Kidney capillary endothelial cell (primary cell): ENCODE results near the gene ALKBH1.
"Not testable (repeated sequence)": the region's sequence is repeated elsewhere in the genome, so short reads cannot be mapped to it uniquely, and the experiment has no call there.

Experiments
- DNase-seq: peaks from one replicate; pipeline ENCODE4 v3.0.0-alpha.2; 2018; ENCODE audit warnings: low spot score

Gene ALKBH1

DNA sequence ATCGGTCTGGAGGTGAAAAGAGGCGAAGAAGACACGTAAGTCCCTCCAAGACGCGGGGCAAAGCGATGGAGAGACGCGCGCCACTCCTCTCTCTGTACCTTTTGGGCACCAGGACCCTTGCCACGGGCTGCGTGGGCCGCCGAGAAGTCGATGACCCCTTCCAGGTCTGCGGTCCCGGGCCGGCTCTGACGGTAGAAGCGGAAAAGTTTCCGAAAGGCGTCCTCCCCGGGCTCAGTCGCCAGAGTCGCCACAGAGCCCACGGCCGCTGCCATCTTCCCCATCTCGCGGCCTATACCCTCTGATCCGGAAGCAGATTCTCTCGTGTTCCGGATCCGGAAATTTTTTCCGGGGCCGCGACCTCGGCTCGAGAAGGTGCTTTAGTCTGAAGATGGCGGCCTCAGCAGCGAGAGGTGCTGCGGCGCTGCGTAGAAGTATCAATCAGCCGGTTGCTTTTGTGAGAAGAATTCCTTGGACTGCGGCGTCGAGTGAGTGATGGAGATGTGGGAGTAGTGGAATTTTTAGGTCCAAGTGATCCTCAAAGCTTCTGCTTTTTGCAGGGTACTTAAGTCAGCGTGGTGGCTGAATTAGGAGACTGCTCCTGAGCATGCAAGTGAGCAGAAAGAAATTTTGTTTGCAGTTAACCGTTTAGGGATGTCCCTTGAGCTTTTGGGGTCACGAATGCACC, at the start of gene ALKBH1, which contains the start of gene SLIRP:
TSS of gene ALKBH1 (minus strand) at position 300 of the 685 bp plus-strand sequence. CDS start at position 281, 19 bp downstream.
TSS of gene SLIRP (plus strand) at position 380 of the 685 bp plus-strand sequence. CDS start at position 389, 9 bp downstream.
- DNase-seq: peak; percentile 85

DNA sequence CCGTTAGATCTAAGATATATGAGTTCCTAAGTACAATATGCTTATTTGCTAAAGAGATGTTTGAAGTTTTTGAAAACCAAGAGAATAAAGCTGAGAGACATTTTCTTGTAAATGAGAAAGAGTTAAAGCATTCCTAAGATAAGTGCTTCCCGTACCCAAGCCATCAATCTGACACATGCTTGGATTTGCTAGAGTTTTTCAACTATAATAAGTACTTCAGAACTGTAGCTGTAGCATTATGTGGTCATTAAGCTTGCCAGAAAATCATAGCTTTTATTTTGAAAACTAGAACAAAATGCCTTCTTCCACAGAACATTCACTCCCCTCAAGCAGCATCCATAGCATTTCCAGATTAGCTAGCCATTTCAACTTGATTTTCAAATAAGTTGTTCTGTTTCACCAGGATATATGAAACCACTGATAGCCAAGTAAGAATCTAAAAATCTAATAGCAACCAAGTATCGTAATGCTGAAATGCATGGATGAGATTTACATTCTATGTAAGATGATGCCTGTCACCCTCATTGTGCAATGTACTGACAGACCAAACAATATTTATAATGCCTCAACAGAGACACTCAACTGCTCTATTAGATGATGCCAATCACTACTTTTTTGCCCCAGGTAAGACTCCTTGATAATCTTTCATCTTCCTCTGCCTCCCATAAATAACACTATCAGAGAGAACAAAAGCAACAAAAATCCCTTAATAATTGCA, 45.1 kb upstream of the ALKBH1 start:
- DNase-seq: no peak

DNA sequence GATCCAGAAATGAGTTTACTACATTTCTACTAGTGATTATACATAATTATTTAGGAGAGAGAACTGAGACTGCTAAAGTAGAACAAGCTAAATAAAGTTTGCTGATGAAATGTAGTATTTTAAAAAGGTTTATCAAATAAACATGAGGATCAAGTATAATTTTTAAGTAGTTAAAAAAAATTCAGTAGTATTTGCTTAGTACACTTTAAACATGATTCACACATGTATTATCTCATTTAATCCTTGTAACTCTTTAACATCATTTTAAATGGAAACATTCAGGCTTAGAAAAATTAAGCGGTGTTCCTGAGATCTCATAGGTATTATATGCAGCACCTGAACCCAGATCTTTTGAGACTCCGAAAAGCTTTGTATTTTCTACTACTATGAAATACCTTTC, 44.4 kb upstream of the ALKBH1 start:
- DNase-seq: no peak

DNA sequence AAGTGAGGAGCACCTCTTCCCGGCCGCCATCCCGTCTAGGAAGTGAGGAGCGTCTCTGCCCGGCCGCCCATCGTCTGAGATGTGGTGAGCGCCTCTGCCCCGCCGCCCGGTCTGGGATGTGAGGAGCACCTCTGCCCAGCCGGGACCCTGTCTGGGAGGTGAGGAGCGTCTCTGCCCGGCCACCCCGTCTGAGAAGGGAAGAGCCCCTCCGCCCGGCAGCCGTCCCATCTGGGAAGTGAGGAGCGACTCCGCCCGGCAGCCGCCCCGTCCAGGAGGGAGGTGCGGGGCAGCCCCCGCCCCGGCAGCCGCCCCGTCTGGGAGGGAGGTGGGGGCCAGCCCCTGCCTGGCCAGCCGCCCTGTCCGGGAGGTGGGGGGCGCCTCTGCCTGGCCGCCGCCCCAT, 39.6 kb upstream of the ALKBH1 start:
- not testable (repeated sequence) for DNase-seq

DNA sequence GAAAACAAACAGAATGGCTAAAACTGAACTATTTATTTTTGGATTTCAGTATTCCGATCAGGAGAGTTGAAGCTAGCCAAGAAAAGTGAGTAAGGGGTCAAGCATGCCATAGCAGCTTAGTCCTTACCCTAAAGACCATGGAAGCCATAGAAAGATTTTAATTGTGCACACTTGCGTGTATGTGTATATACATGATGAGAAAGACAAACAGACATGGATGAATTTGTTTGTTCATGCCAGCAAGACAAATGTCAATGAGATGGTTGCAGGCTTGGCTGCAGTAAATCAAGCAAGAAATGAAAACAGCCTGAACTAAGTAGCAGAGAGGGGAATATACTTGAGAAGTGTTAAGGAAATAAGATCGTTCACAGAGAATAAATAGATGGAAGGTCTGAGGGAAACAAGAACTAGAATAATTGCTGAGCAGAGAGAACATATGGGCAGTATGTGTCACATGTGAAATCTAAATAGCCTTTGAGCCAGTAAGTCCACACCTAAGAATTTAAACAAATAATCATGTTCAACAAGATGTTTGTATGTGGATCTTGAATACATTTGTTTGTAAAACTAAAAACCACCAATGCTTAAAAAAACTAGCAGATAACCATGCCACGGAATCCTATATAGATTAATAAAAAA, 38.4 kb upstream of the ALKBH1 start:
- no peak for DNase-seq

DNA sequence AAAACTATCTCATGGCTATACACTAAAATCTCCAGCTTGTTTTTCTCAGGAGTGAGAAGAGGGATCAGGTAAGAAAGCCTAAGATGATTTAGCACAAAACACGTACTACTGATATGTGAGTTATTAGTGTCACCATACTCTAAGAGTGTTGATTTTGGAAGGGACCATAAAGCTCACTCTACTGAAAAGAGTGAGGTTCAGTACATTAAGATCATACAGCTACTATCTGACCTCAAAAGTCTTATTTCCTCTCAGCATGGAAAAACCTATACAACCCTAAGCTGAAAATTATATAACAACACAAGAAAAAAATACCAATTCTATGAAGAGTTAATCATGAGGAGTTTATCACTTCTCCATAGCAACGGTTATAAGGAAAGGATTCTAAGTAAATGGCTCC, 33.6 kb upstream of the ALKBH1 start:
- no peak for DNase-seq

- DNase-seq: peak; percentile 91
These were observed 30.9 kb upstream of the ALKBH1 start for GRCh38 chr14:77738559-77739250.

DNA sequence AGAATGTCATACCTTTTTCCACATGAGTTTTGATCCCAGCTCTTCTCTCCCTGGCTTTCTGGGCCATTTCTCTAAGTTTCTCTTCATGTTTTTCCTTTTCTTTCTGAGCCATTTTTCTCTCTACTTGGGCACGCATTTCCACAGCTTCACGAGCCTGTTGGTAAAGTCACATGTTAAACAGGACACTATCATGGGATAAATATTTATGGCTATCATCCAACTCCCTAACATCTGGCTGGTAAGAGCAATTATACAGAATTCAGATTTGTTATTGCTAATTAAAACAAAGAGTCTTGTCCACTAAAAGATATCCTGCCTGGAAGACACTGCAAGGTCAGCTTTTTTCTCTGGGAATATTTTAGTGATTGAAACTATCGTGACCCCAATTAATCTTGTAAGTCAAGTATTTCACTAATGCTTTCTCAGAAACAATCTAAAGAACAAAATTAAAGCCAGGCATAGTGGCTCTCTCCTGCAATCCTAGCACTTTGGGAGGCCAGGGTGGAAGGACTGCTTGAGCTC, 23.2 kb upstream of the ALKBH1 start:
- DNase-seq: no peak

GRCh38 chr14:77722301-77722700, 14.5 kb upstream of the ALKBH1 start:
- DNase-seq: no peak

GRCh38 chr14:77721437-77721836, 13.6 kb upstream of the ALKBH1 start:
- no peak for DNase-seq

DNA sequence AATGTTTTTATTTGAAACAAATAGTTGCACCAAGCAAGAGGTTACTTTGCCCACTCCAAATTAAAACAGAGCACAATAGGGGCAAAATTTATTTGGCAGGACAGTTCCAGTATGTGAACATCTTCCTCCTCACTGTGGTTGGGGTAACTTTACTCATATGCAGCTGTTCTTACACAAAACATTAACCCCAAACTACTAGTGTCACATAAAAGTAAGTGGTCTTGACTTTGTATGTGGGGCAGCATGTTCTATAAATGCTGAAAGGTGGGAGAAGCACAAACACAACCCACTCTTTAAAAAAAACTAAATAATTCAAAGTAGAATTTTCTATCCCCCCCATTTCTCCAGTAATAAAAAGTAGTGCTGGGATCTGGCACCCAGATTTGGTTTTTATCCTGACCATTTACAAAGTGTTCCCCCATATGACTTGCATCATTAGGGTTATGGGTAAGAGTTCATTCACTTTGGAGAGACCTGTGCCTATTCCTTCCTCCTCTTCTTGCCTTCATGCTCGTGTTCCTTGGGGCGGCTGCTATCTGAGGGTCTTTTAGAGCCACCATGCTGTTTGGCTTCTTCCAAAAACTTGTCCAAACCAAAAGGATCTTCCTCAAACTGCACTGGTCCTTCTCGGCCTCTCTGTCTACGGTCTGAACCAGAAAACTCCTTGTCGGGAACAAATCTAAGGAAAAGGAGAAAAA, 9.9 kb upstream of the ALKBH1 start:
- DNase-seq: no peak

- no peak for DNase-seq
These were observed 7.1 kb upstream of the ALKBH1 start for GRCh38 chr14:77714926-77715325.

GRCh38 chr14:77710364-77710763, 2.5 kb upstream of the ALKBH1 start:
- DNase-seq: no peak

DNA sequence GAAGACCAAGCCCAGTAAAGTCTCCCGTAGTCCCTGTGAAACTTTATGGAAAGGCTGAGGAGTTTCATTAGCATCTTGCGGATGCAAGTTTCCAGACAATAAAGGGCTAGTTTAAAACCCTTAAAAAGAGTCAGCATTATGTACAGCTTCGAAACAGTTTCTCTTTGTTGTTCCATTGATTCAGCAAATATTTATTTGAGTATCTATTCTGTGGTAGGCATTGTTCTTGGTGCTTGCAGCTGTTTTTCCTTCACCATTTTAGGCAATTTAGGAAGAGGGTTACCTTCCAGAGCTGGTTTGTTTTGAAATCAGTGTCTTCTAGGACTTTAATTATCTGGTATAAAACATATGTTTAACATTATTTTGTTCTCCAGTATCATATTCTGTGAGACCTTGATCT, 1.6 kb upstream of the ALKBH1 start:
- no peak for DNase-seq

DNA sequence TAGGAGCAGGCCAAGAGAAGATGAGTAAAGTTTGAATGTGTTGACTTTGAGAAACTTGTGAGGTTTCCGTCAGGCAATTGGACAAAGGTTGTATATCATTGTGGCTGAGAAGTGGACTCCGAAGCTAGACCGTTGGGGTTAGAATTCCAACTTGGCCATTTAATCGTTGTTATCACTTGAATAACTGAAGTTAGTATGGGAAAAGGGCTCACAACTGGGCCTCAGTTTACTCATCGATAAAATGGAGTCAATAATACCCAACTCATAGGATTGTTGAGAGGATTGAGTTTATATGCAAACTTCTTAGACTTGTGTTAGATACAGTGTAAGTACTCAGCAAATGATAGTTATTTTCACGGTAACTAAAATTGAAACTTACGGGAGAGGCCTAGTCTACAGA, 926 bp upstream of the ALKBH1 start:
- DNase-seq: no peak

GRCh38 chr14:77707355-77707723, 484 bp downstream of the ALKBH1 start:
- peak; percentile 59 for DNase-seq

GRCh38 chr14:77691259-77691658, 16.6 kb downstream of the ALKBH1 start:
- DNase-seq: no peak

- no peak for DNase-seq
These were observed 25.7 kb downstream of the ALKBH1 start for GRCh38 chr14:77682158-77682553.

- no peak for DNase-seq
These were observed 26.3 kb downstream of the ALKBH1 start for GRCh38 chr14:77681196-77682157.

- no peak for DNase-seq
These were observed 32.9 kb downstream of the ALKBH1 start for GRCh38 chr14:77674931-77675330.
